HEK293 (cell line): ENCODE results near the gene FOXS1.

ENCODE experiments used
- CTCF ChIP-seq: fragments of 450-650 bp; formaldehyde crosslinking; IDR thresholded peaks from 2 replicates; pipeline ENCODE4 v1.5.1; 2016; ENCODE audit warnings: missing biosample characterization, missing genetic modification characterization
- ELK4 ChIP-seq: IDR thresholded peaks from 2 replicates; pipeline ENCODE4 v1.6.1; 2011; ENCODE audit warnings: mild to moderate bottlenecking, low read depth, low read length, borderline replicate concordance
- OSR2 ChIP-seq: fragments of 450-650 bp; formaldehyde crosslinking; IDR thresholded peaks from 2 replicates; pipeline ENCODE4 v1.5.1; 2016; ENCODE audit warnings: missing biosample characterization, missing genetic modification characterization
- OVOL3 ChIP-seq: fragments of 450-650 bp; formaldehyde crosslinking; IDR thresholded peaks from 2 replicates; pipeline ENCODE4 v1.5.1; 2016; ENCODE audit warnings: missing biosample characterization, missing genetic modification characterization
- PRDM10 ChIP-seq: fragments of 450-650 bp; formaldehyde crosslinking; IDR thresholded peaks from 2 replicates; pipeline ENCODE4 v1.5.1; 2016; ENCODE audit warnings: missing biosample characterization, missing genetic modification characterization
- REST ChIP-seq: fragments of 450-650 bp; formaldehyde crosslinking; IDR thresholded peaks from 2 replicates; pipeline ENCODE4 v1.5.1; 2016; ENCODE audit warnings: missing biosample characterization, missing genetic modification characterization
- SP3 ChIP-seq: fragments of 450-650 bp; formaldehyde crosslinking; IDR thresholded peaks from 2 replicates; pipeline ENCODE4 v1.5.1; 2016; ENCODE audit warnings: missing biosample characterization, missing genetic modification characterization
- ZNF133 ChIP-seq: fragments of 450-650 bp; formaldehyde crosslinking; IDR thresholded peaks from 2 replicates; pipeline ENCODE4 v1.5.1; 2016; ENCODE audit warnings: missing biosample characterization, missing genetic modification characterization
- ZNF248 ChIP-seq: fragments of 450-650 bp; formaldehyde crosslinking; IDR thresholded peaks from 2 replicates; pipeline ENCODE4 v1.5.1; 2017; ENCODE audit warnings: missing biosample characterization, missing genetic modification characterization
- ZNF274 ChIP-seq, 2 experiments: fragments of 200-500 bp in 1 of 2; fragments of 450-650 bp in 1 of 2; sonication (Bioruptor generic) in 1 of 2; formaldehyde crosslinking in 1 of 2; IDR thresholded peaks; 2 replicates each; pipeline versions ENCODE4 v1.5.1 to v1.6.1; 2014 to 2016; ENCODE audit warnings: borderline replicate concordance in 1 of 2, inconsistent platforms in 1 of 2, low read length in 1 of 2, missing biosample characterization in 1 of 2, missing genetic modification characterization in 1 of 2
- ZNF362 ChIP-seq: fragments of 450-650 bp; formaldehyde crosslinking; IDR thresholded peaks from 2 replicates; pipeline ENCODE4 v1.5.1; 2016; ENCODE audit warnings: missing biosample characterization, missing genetic modification characterization
- ZSCAN5A ChIP-seq: fragments of 450-650 bp; formaldehyde crosslinking; IDR thresholded peaks from 2 replicates; pipeline ENCODE4 v1.5.1; 2016; ENCODE audit warnings: missing biosample characterization, missing genetic modification characterization

- TF ChIP-seq REST (tag by site-specific recombination) (no peak), CTCF (tag by site-specific recombination) (no peak), ZNF274 (IDR thresholded peaks at IDR 0.05; ENCODE audit: low read length) (no peak), ZNF274 (tag by site-specific recombination; IDR thresholded peaks at IDR 0.05; ENCODE audit: borderline replicate concordance) (no peak), OSR2 (no peak), ZNF133 (tag by site-specific recombination) (no peak), SP3 (no peak), PRDM10 (tag by site-specific recombination) (no peak), OVOL3 (tag by site-specific recombination) (no peak), ELK4 (no peak), ZSCAN5A (tag by site-specific recombination) (no peak), ZNF362 (tag by site-specific recombination) (no peak), ZNF248 (tag by site-specific recombination) (no peak)
These were observed 27.9 kb downstream of the FOXS1 start for GRCh38 chr20:31817461-31817860.
